GM12873 (cell line): ENCODE data around the gene ZNF865.

ENCODE experiments used
- TF ChIP-seq, protein P1 (sequence below): IDR thresholded peaks from 2 replicates; pipeline ENCODE4 v1.5.1; 2012; ENCODE audit warnings: low read depth, mild to moderate bottlenecking, moderate library complexity, low read length, control low read depth; ENCODE audit not compliant: insufficient read depth; ENCODE audit errors: missing control alignments

ZNF865 gene

DNA sequence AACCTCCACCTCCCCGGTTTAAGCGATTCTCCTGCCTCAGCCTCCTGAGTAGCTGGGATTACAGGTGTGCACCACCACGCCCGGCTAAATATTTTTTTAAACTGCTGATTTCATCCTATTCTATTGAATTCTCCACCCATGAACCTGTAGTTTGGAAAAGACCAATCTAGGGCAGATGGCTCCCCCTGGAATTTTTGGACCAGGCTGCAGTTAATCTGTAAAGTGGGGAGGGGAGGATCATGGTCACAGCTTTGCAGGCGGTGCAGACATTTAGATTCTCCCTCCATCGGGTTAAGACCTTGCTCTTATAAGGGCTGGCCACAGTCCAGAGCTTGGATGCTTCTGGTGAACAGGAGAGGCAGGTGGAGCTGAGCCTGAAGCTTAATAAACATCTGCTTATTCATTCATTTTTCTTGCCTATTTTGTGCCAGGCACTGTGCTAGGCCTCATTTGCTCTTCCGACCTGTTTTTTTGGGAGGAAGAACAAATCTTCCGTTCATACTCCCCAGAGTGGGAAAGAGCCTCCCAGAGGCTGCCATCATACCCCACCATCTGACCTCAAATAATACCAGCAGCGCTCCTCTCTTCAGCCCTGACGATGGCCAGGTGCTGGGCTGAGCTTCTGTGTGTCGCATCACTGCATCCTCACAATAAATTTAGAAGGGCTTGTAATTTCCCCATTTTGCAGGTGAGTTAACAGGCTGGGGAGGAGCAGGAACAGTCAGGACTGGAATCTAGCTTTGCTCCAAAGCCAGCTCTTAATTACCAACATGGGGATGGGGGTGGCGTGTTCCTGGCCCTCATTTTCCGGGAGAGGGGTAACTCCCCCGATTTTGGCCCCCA, 41.7 kb downstream of the ZNF865 start:
- TF ChIP-seq, protein P1, sequence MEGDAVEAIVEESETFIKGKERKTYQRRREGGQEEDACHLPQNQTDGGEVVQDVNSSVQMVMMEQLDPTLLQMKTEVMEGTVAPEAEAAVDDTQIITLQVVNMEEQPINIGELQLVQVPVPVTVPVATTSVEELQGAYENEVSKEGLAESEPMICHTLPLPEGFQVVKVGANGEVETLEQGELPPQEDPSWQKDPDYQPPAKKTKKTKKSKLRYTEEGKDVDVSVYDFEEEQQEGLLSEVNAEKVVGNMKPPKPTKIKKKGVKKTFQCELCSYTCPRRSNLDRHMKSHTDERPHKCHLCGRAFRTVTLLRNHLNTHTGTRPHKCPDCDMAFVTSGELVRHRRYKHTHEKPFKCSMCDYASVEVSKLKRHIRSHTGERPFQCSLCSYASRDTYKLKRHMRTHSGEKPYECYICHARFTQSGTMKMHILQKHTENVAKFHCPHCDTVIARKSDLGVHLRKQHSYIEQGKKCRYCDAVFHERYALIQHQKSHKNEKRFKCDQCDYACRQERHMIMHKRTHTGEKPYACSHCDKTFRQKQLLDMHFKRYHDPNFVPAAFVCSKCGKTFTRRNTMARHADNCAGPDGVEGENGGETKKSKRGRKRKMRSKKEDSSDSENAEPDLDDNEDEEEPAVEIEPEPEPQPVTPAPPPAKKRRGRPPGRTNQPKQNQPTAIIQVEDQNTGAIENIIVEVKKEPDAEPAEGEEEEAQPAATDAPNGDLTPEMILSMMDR: no peak

DNA sequence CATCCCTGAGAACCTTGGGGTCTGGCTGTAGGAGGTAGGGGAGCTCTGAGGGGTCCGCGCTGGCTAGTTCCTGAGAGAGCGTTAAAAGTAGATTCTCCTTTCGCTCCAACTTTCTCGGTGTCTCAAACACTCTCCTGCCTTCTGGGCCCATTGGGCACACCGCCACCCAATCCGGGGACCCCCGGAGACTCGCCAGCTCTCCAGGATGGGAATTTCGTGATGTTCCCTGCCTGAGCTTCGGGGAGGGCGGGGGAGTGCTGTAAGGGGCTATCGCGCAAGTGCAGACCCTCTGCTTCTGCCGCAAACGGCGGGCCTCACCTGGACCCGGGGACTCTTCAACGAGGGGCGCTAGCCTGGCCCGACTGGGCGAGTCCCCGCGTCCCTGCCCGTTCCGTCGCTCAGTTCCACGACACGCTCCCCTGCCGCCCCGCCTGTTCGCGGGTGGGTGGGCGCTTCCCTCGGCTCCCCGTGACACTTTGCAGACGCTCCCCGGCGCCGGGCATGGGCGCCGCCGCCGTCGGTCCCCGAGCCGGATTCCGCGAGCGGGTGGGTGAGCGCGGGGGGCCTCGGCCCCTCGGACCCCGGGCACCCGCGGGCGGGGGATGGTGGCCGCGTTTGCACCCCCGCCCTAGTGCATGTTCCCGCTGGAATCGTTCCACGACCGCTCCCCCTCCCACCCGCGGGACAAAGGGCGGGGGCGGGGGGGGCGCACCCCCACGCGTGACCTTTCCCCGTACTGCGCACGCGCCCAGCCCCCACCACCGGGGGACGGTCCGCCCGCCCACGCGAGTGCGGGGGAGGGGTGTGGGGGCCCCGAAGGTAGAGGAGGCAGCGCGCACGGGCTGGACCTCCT, 42.5 kb downstream of the ZNF865 start, which contains the start of gene CCDC106:
Gene CCDC106, plus strand, starts transcription at position 481 of the 853 bp plus-strand sequence. CDS start 835 bp downstream, outside the sequence.
- TF ChIP-seq, protein P1: no peak

DNA sequence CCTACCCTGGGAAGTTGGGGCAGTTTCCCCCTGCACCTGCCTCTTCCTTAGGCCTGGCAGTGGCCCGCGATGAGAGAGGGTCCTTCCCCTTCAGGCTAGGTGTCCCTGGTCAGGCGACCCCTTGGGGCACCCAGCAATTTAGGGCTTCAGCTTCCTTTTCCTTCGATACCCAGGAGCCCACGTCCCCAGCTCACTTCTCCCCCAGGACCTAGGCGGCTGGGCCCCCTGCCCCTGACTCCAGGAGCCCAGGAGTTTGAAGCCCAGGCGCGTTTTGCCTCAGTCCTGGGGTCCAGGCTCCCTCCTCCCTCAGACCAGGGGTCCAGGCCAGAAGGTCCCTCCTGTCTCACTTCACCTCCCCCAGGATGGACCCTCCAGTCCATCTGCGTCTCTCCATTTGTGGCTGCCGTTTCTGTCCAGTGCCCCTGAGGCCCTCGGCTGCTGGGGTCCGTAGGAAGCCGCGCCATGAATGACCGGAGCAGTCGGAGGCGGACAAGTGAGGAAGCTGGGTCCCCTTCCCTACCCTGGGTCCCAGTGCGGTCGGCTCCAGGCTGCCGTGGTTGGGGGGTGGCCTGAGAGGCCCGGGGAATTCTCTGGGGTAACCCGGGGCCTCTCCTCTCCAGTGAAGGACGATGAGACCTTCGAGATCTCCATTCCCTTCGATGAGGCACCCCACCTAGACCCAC, 43.3 kb downstream of the ZNF865 start:
- TF ChIP-seq, protein P1: no peak

DNA sequence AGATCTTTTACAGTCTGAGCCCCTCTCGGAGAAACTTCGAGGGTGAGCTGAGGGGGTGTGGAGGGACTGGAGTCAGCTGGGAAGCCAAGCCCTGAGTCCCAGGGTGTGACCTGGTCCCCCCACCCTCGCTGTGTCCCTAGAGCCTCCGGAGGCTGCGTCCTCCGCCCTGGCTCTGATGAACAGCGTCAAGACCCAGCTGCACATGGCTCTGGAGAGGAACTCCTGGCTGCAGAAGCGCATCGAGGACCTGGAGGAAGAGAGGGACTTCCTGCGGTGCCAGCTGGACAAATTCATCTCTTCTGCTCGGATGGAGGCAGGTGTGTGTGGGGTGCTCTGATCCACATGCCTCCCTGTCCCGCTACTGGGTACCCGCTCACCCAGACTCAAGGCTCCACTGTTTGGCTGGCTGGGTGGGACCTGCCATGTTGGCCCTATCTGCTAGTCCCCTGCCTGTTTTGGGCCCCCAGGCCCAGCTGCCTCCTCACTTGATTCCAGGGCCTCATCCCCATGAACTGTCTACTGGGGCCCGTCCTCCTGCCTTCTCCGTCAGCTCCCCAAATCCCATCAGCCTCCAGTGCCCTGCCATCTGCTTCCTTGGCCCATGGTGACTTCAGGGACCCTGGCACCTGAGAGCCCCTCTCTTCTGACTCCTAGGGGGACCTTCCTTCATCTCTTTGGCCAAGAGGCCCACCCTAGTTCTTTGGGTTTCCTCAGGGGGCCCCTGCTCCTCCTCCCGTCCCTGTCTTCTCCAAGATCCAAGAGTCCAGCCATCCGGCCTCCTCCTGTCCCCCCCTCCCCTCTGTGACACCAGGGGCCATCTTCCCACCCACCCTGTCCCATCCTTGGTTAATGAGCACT, 44.0 kb downstream of the ZNF865 start:
- TF ChIP-seq, protein P1: no peak

DNA sequence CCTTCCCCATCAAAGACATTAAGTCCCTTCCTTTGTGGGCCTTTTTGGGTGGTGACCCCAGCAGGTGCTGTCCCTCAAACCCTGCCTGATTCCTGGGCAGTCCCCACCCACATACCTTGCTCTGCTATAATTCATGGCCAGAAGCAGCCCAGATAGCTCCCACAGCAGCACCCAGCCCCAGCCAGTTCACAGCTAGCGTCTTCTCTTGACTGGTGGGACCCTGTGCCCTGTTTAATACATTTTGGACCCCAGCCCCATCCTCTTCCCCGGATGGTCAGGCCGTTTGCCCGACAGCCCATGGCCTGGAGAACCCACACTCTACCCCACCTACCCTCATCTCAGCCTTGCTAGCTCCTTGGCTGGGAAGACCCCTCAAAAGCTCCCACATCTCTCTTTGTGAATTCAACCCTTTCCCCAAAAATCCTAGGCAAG, 44.7 kb downstream of the ZNF865 start:
- TF ChIP-seq, protein P1: no peak

DNA sequence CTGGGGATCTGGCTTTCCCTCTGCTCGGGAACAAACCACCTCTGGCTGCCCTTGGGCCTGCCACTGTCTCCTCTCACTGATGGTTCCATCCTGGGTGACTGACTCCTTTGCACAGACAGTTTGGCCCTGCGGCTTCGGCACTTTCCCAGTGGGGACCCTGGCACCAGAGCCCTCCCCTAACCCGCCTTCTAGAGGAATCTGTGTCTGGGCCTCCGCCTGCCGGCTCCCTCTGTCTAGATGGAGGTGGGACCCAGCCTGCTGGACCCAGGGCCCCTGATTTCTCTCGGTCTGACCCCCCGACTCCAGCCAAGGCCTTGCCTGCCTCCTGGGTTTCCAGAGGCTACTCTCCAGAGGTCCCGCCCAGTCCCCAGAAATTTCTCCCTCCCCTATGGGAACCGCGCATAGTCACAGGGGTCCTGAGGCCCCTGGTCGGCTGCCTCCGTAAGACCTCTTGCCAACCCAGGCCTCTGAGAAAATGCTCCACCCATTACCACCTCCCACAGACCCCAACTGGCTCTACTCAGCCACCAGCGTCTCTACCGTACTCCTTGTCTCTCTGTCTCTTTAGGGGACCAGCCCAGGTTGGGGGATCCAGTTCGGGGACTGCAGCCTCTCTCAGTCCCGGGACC, 45.3 kb downstream of the ZNF865 start:
- TF ChIP-seq, protein P1: no peak
